Stimulated activated CD4-positive, alpha-beta T cell treated with anti-CD3 and anti-CD28 coated beads, Interleukin-12 subunit alpha, Interleukin-12 subunit beta, amount 100 ng/mL, for 4 hours (primary cell): ENCODE results near the gene AGBL1.

Experiments used
- DNase-seq: peaks from one replicate; pipeline ENCODE4 v3.0.0-alpha.2; 2020

AGBL1 gene

GRCh38 chr15:86329311-86330013 lies 249.8 kb downstream of the AGBL1 start:
- DNase-seq, result no peak

- DNase-seq, result no peak
These were observed 254.1 kb downstream of the AGBL1 start for GRCh38 chr15:86333819-86334218.

- DNase-seq, result no peak
These were observed 256.5 kb downstream of the AGBL1 start for GRCh38 chr15:86336051-86336788.

GRCh38 chr15:86337071-86337470 lies 257.4 kb downstream of the AGBL1 start:
- no peak for DNase-seq

GRCh38 chr15:86347245-86347644 lies 267.6 kb downstream of the AGBL1 start:
- no peak for DNase-seq

- no peak for DNase-seq
These were observed 269.9 kb downstream of the AGBL1 start for GRCh38 chr15:86349565-86349964.

- DNase-seq, result no peak
These were observed 273.5 kb downstream of the AGBL1 start for GRCh38 chr15:86353213-86353612.

- no peak for DNase-seq
These were observed 275.7 kb downstream of the AGBL1 start for GRCh38 chr15:86355361-86355760.

GRCh38 chr15:86355801-86356200 lies 276.1 kb downstream of the AGBL1 start:
- DNase-seq, result no peak

GRCh38 chr15:86362555-86362954 lies 282.9 kb downstream of the AGBL1 start:
- DNase-seq, result no peak

- DNase-seq, result no peak
These were observed 293.5 kb downstream of the AGBL1 start for GRCh38 chr15:86373147-86373546.

- no peak for DNase-seq
These were observed 296.1 kb downstream of the AGBL1 start for GRCh38 chr15:86375733-86376280.

- no peak for DNase-seq
These were observed 298.2 kb downstream of the AGBL1 start for GRCh38 chr15:86377914-86378313.

GRCh38 chr15:86382341-86382740 lies 302.7 kb downstream of the AGBL1 start:
- no peak for DNase-seq

GRCh38 chr15:86383611-86384010 lies 303.9 kb downstream of the AGBL1 start:
- DNase-seq, result no peak

- no peak for DNase-seq
These were observed 304.5 kb downstream of the AGBL1 start for GRCh38 chr15:86384186-86384585.

GRCh38 chr15:86392296-86392695 lies 312.6 kb downstream of the AGBL1 start:
- no peak for DNase-seq

GRCh38 chr15:86392874-86393273 lies 313.2 kb downstream of the AGBL1 start:
- no peak for DNase-seq

GRCh38 chr15:86394866-86395265 lies 315.2 kb downstream of the AGBL1 start:
- no peak for DNase-seq

- DNase-seq, result no peak
These were observed 319.6 kb downstream of the AGBL1 start for GRCh38 chr15:86399041-86399954.

GRCh38 chr15:86403221-86403620 lies 323.6 kb downstream of the AGBL1 start:
- no peak for DNase-seq

- no peak for DNase-seq
These were observed 324.4 kb downstream of the AGBL1 start for GRCh38 chr15:86403914-86404583.

- DNase-seq, result no peak
These were observed 328.6 kb downstream of the AGBL1 start for GRCh38 chr15:86408261-86408660.
